GM12878 (cell line): Measurements from ENCODE around the gene MAGI1. TPM values are rescaled to one million over a fixed set of nuclear protein-coding genes. Genes with fewer than 3 reads are reported as not detected.

Experiments
- ATAC-seq: fragments of 200-7000 bp; cut with Tn5 transposase; 3 replicates; pipeline ENCODE4 v1.9.1; 2020; ENCODE audit warnings: mild to moderate bottlenecking, moderate library complexity
- BruUV-seq: library from RNA; stranded (reverse); fragments of 400-500 nt; replicated peaks from 2 replicates; lab custom pipeline; 2021; lab: Mats Ljungman, UMichigan
- CTCF ChIA-PET: fragments of 300-600 bp; sonication (Branson Sonifier 250); formaldehyde crosslinking; extraction: SDS; loops from one replicate; lab custom pipeline; 2021; ENCODE audit warnings: inconsistent platforms; lab: Yijun Ruan, JAX
- POLR2A ChIA-PET: fragments of 350-600 bp; formaldehyde crosslinking; extraction: SDS; loops from one replicate; lab custom pipeline; 2021; ENCODE audit warnings: inconsistent platforms; lab: Charles Lee
- RAD21 ChIA-PET: fragments of 300-600 bp; sonication (Branson Sonifier 250); formaldehyde crosslinking; loops from one replicate; lab custom pipeline; 2023; ENCODE audit warnings: antibody characterized with exemption; ENCODE audit not compliant: unreplicated experiment; lab: Charles Lee
- SMC1A ChIA-PET: fragments of 300-600 bp; sonication (Branson Sonifier 250); formaldehyde crosslinking; loops from one replicate; lab custom pipeline; 2023; ENCODE audit not compliant: unreplicated experiment, uncharacterized antibody; lab: Charles Lee
- DNase-seq: peaks from one replicate; pipeline ENCODE4 v3.0.0-alpha.2; 2011; ENCODE audit warnings: low read depth, low spot score
- FAIRE-seq: peaks from 3 replicates; lab custom pipeline; 2011; peaks lifted over from hg19 to GRCh38; lab: Jason Lieb, UNC
- H2AFZ ChIP-seq: 2 replicates; pipeline ENCODE4 v1.6.0; 2011; ENCODE audit warnings: low read depth, low read length, control low read depth; ENCODE audit not compliant: control insufficient read depth
- H3K27ac ChIP-seq: 2 replicates; pipeline ENCODE4 v1.5.1; 2011; ENCODE audit warnings: control low read depth; ENCODE audit not compliant: control insufficient read depth, insufficient read depth
- H3K27me3 ChIP-seq, 2 experiments: replicated peaks in 1 of 2; 2 replicates each; pipeline versions ENCODE4 v1.6.0 to v1.6.1; 2011; ENCODE audit warnings: low read length in 1 of 2; ENCODE audit not compliant: control insufficient read depth in 2 of 2, insufficient read depth in 2 of 2
- H3K36me3 ChIP-seq, 2 experiments: 2 replicates each; pipeline ENCODE4 v1.5.1; 2011; ENCODE audit warnings: low read length in 1 of 2; ENCODE audit not compliant: control insufficient read depth in 2 of 2, insufficient read depth in 2 of 2
- H3K4me1 ChIP-seq: 2 replicates; pipeline ENCODE4 v1.6.1; 2011; ENCODE audit warnings: mild to moderate bottlenecking, low read length, moderate library complexity, mixed read lengths; ENCODE audit not compliant: control insufficient read depth, insufficient read depth
- H3K4me2 ChIP-seq: 2 replicates; pipeline ENCODE4 v1.6.0; 2011; ENCODE audit warnings: control low read depth; ENCODE audit not compliant: control insufficient read depth, insufficient read depth
- H3K4me3 ChIP-seq: fragments of 200-600 bp; sonication (generic); 2 replicates; pipeline ENCODE4 v1.5.1; 2016
- H3K79me2 ChIP-seq: 2 replicates; pipeline ENCODE4 v1.6.0; 2011; ENCODE audit warnings: low read length; ENCODE audit not compliant: control insufficient read depth, insufficient read depth
- H3K9ac ChIP-seq: 2 replicates; pipeline ENCODE4 v1.8.0; 2011; ENCODE audit warnings: low read length, control low read depth, mixed read lengths; ENCODE audit not compliant: control insufficient read depth, insufficient read depth
- H3K9me3 ChIP-seq: replicated peaks from 3 replicates; pipeline ENCODE4 v1.5.1; 2011; ENCODE audit warnings: mild to moderate bottlenecking, low read length; ENCODE audit not compliant: control insufficient read depth, insufficient read depth
- H4K20me1 ChIP-seq: 2 replicates; pipeline ENCODE4 v1.6.0; 2011; ENCODE audit not compliant: control insufficient read depth, insufficient read depth
- ASH2L ChIP-seq: fragments of 300-600, 200-600 bp; sonication (generic); IDR thresholded peaks from 2 replicates; pipeline ENCODE4 v1.6.1; 2017; ENCODE audit warnings: low read depth, mild to moderate bottlenecking, borderline replicate concordance
- BRCA1 ChIP-seq: IDR thresholded peaks from 2 replicates; pipeline ENCODE4 v1.6.1; 2011; ENCODE audit warnings: low read depth, low read length, improper control_type of control experiment
- E4F1 ChIP-seq: fragments of 450-650 bp; IDR thresholded peaks from 2 replicates; pipeline ENCODE4 v1.6.1; 2018; ENCODE audit warnings: borderline replicate concordance, mild to moderate bottlenecking; ENCODE audit not compliant: partially characterized antibody
- FOS ChIP-seq: IDR thresholded peaks from 3 replicates; pipeline ENCODE4 v1.6.1; 2011; ENCODE audit warnings: borderline replicate concordance; ENCODE audit not compliant: insufficient read length; ENCODE audit errors: extremely low read depth
- JUNB ChIP-seq: IDR thresholded peaks from 2 replicates; pipeline ENCODE4 v1.6.1; 2016; ENCODE audit warnings: antibody characterized with exemption, mild to moderate bottlenecking
- KAT2A ChIP-seq: conservative IDR thresholded peaks from 2 replicates; pipeline ENCODE4 v1.6.1; 2011; ENCODE audit warnings: low read depth, low read length; ENCODE audit not compliant: control insufficient read depth
- SMC3 ChIP-seq: IDR thresholded peaks from 2 replicates; pipeline ENCODE4 v1.6.1; 2011; ENCODE audit warnings: low read length, improper control_type of control experiment, borderline replicate concordance
- SRF ChIP-seq, 2 experiments: IDR thresholded peaks; 2 replicates each; pipeline ENCODE4 v1.6.1; 2011; ENCODE audit warnings: low read depth in 2 of 2, low read length in 2 of 2, mild to moderate bottlenecking in 1 of 2, moderate library complexity in 1 of 2
- STAT3 ChIP-seq: IDR thresholded peaks from 2 replicates; pipeline ENCODE4 v1.6.1; 2011; ENCODE audit warnings: low read depth, low read length, improper control_type of control experiment
- WGBS: methylation state at CpG from one replicate; pipeline ENCODE4 v1.1.6; 2016; ENCODE audit warnings: low lambda C conversion rate; ENCODE audit not compliant: insufficient replicate concordance, insufficient coverage; ENCODE audit errors: missing lambda C conversion rate; 5-methylcytosine and 5-hydroxymethylcytosine counted together
- in situ Hi-C: fragments of 300-500 bp; cut with MboI; formaldehyde crosslinking; loops from 9 replicates; pipeline ENCODE4 v1.14.3; 2018; ENCODE audit warnings: mixed read lengths
- intact Hi-C: fragments of 100-400 bp; cut with micrococcal nuclease; formaldehyde crosslinking; loops from one replicate; pipeline ENCODE4 v1.14.2; 2022; ENCODE audit not compliant: unreplicated experiment
- polyA plus RNA-seq, 11 experiments: library from polyadenylated mRNA; depleted of rRNA in 4 of 11; unstranded in 6 of 11; stranded (reverse) in 5 of 11; fragments of >200 nt; fragmentation: Nextera tagmentation in 4 of 11; fragmentation: Illumina TruSeq in 1 of 11; extraction: Ambion mirVana in 4 of 11; extraction: Trizol in 1 of 11; gene quantifications; 1 replicate in 1 of 11; 2 replicates in 10 of 11; pipeline versions ENCODE4 v1.2.1 to v1.2.3, GENCODE V29; 2011 to 2016; ENCODE audit warnings: inconsistent platforms in 2 of 11, missing spikeins in 2 of 11, low read depth in 1 of 11
- total RNA-seq, 4 experiments: library from RNA; depleted of rRNA in 3 of 4; stranded (reverse); fragments of >200 nt in 3 of 4; fragmentation: Illumina TruSeq in 1 of 4; extraction: Trizol in 1 of 4; gene quantifications; 2 replicates each; pipeline versions ENCODE4 v1.2.1 to v1.2.3, GENCODE V29; 2013 to 2021

Gene MAGI1
- total and polyA plus RNA-seq, 10 of the 15 experiments (the other 5 are each of a cell fraction or from before 2014, with no cell fraction given), result 0.02 to 3.3 (median 0.29) TPM; not detected in 1

- Histone ChIP-seq H3K4me1 (no peaks in the 10 kb centered on the region), H3K4me3 (no peak overlapping the region), H3K9me3 (no peaks in the 10 kb centered on the region), H2AFZ (no peak overlapping the region), H3K36me3 (no peaks in the 10 kb centered on the region), H3K27me3 (no peaks in the 10 kb centered on the region), H3K4me2 (no peak overlapping the region), H3K27ac (no peak overlapping the region), H3K9ac (no peak overlapping the region), H3K79me2 (no peaks in the 10 kb centered on the region), H4K20me1 (no peaks in the 10 kb centered on the region)
- ChIA-PET POLR2A (no interaction called here), CTCF (no interaction called here), RAD21 (no interaction called here), SMC1A (no interaction called here)
- no peak for DNase-seq
- in situ Hi-C loops, result no loop called here
- ATAC-seq, result no peak
- no TSS peak for BruUV-seq
- TF ChIP-seq SMC3 (no peak), KAT2A (no peak), JUNB (no peak), ASH2L (no peak), FOS (no peak), BRCA1 (no peak), E4F1 (no peak), STAT3 (no peak), SRF (IDR thresholded peaks at IDR 0.05; ENCODE audit: low read depth in 2 of 2, low read length in 2 of 2) (no peak)
- intact Hi-C loops, result no loop called here
- WGBS, result 86% methylated on average over 1 of the region's 1 CpG
- peak; percentile 7 for FAIRE-seq
These were observed 139.5 kb downstream of the MAGI1 start for GRCh38 chr3:65899226-65899625.
